Renal cortex interstitium (tissue), 11 donors: ENCODE measurements around the gene HNRNPA3. TPM values are rescaled to one million over a fixed set of nuclear protein-coding genes. Genes with fewer than 3 reads are reported as not detected.
"Not testable (repeated sequence)": the region's sequence is repeated elsewhere in the genome, so short reads cannot be mapped to it uniquely, and the experiment has no call there.

ENCODE experiments used
- DNase-seq, 11 donors: peaks; one replicate each; pipeline ENCODE4 v3.0.0-alpha.2; 2013; ENCODE audit warnings: low read depth in 9 of 11, low spot score in 4 of 11; ENCODE audit errors: extremely low read depth in 1 of 11
- polyA plus RNA-seq, 3 donors: library from polyadenylated mRNA; unstranded; fragments of 120-200 nt; gene quantifications; one replicate each; pipeline ENCODE4 v1.2.1, GENCODE V29; 2013; ENCODE audit not compliant: insufficient read length in 3 of 3

Gene HNRNPA3
- polyA plus RNA-seq, 3 donors, result 584 to 778 (median 756) TPM

GRCh38 chr2:177263451-177264208 lies 51.0 kb downstream of the HNRNPA3 start:
- peak; percentile 93 to 99 (median 97) for DNase-seq

- DNase-seq, result peak in 1 of 11 donors; percentile 49
These were observed 51.7 kb downstream of the HNRNPA3 start for GRCh38 chr2:177264209-177264692.

GRCh38 chr2:177264693-177265587 lies 52.3 kb downstream of the HNRNPA3 start, which contains the start of gene NFE2L2:
NFE2L2 (minus strand) TSS chr2:177264727; CDS start chr2:177264576, 151 bp downstream.
- DNase-seq, result peak in 10 of 11 donors; percentile 72 to 90 (median 88)

- DNase-seq, result no peak
These were observed 53.5 kb downstream of the HNRNPA3 start for GRCh38 chr2:177265824-177266817.

GRCh38 chr2:177266955-177267354 lies 54.4 kb downstream of the HNRNPA3 start:
- DNase-seq, result not testable (repeated sequence)

GRCh38 chr2:177268187-177268871 lies 55.7 kb downstream of the HNRNPA3 start:
- no peak for DNase-seq

GRCh38 chr2:177268901-177269300 lies 56.3 kb downstream of the HNRNPA3 start:
- DNase-seq, result no peak

- DNase-seq, result no peak
These were observed 57.9 kb downstream of the HNRNPA3 start for GRCh38 chr2:177270531-177270930.

- no peak for DNase-seq
These were observed 59.5 kb downstream of the HNRNPA3 start for GRCh38 chr2:177271981-177272666.

GRCh38 chr2:177272765-177273164 lies 60.2 kb downstream of the HNRNPA3 start:
- no peak for DNase-seq

GRCh38 chr2:177273408-177273807 lies 60.8 kb downstream of the HNRNPA3 start:
- no peak for DNase-seq

Other genes with a start within 250 kb of the HNRNPA3 start
- gene NFE2L2, start 51.9 kb downstream of the HNRNPA3 start, polyA plus RNA-seq, result 100 to 1,000 TPM; 133 to 151 (median 146) TPM
- gene AGPS, start 180.0 kb downstream of the HNRNPA3 start, polyA plus RNA-seq, result 10 to 100 TPM; 43.7 to 50.5 (median 45.2) TPM